HG03280 (cell line): ENCODE data around the gene FAM200B.

Experiments used
- ATAC-seq: cut with Tn5 transposase; IDR thresholded peaks from one replicate; pipeline ENCODE4 v1.9.1; 2021; ENCODE audit warnings: mild to moderate bottlenecking, moderate library complexity; ENCODE audit not compliant: unreplicated experiment

The FAM200B gene

DNA sequence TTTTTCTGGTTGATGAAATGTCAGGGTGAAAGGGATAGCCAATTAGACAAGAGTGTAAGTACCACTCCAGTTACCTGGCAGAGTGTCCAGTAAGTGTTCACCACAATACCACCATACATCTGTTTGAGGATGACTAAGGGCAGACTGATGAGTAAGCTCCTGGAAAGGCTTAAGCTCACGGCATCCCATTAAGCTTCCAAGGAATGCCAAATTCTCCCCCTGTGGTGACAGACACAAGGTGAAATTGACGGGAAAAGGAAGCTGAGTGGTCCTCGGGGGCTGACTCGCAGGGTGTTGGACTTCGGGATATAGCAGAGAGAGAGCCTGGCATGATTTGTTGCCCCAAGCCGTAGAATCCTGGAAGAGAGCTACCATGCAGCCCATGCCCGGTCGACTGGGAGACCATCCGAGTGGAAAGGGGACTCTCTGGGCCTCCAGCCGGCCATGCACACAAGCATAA, 13.6 kb downstream of the FAM200B start:
- no peak for ATAC-seq

DNA sequence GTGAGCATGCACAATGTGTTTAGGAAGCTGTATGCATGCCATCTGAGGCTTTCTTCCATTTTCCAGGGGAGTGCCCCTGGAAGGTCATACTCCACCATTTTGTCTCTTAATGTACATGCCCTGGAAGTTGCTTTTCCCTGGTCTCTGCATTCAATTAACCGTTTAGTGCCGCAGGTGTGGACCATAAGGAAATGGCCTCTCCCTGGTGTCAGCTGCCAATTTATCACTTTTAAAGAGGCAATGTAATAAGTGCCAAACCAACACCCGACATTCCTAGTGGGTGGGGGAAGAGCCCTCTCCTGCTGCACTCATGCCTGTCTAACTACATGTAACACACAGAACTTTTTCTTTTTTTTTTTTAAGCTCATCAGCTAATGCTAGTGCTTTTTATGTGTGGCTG, 14.1 kb downstream of the FAM200B start:
- no peak for ATAC-seq

DNA sequence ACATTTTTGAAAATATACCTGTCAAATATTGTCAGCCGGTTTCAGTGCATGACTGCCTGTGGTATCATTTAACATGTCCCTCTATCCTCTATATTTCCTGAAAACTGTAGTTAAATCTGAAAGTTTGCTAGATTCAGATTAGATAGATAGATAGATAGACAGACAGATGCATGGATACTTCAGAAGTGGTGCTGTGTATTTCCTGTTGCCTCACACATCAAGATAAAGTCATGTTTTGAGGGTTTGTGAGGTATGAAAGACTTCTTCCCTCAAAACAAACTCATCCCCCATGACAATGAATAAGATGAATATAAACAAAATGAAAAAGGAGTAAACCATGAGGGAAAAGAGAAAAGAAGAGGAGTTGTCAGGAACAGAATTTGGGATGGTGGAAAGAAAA, 15.2 kb downstream of the FAM200B start:
- ATAC-seq: no peak

DNA sequence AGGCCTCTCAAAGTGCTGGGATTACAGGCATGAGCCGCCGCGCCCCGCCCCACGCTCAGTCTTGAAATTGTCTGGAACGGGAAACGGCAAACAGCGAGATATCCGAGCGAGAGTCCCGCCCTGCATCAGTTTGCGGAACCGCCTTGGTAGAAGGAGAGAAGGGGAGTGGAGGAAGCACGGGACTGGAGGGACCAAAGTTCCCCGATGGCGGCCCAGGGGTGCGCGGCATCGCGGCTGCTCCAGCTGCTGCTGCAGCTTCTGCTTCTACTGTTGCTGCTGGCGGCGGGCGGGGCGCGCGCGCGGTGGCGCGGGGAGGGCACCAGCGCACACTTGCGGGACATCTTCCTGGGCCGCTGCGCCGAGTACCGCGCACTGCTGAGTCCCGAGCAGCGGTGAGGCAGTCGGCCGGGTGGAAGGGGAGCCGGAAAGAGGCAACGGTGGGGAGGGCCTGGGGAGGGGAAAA, 21.3 kb downstream of the FAM200B start, which contains the start of gene BST1:
Gene BST1 (plus strand): TSS at position 125 of the 463 bp plus-strand sequence. CDS start 80 bp downstream, at position 205.
- peak; percentile 56 for ATAC-seq

DNA sequence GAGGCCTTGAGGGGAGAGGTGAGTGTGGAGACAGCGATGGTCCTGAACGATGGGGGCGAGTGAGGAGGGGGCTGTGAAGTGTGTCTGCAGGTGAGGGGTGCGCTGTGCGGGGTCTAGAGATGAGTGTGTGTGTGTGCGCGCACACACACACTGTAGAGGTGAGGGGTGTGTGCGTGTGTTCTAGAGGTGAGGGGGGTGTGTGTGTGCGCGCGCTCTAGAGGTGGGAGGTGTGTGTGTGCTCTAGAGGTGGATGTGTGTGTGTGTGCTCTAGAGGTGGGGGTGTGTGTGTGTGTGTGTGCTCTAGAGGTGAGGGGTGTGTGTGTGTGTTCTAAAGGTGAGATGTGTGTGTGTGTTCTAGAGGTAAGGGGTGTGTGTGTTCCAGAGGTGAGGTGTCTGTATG, 21.8 kb downstream of the FAM200B start:
- no peak for ATAC-seq

DNA sequence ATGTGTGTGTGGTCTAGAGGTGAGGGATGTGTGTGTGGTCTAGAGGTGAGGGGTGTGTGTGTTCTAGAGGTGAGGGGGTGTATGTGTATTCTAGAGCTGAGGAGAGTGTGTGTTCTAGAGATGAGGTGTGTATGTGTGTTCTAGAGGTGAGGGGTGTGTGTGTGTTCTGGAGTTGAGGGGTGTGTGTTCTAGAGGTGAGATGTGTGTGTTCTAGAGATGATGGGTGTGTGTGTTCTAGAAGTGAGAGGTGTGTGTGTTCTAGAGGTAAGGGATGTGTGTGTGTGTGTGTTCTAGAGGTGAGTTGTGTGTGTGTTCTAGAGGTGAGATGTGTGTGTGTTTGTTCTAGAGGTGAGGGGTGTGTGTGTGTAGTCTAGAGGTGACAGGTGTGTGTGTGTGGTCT, 22.5 kb downstream of the FAM200B start:
- no peak for ATAC-seq

DNA sequence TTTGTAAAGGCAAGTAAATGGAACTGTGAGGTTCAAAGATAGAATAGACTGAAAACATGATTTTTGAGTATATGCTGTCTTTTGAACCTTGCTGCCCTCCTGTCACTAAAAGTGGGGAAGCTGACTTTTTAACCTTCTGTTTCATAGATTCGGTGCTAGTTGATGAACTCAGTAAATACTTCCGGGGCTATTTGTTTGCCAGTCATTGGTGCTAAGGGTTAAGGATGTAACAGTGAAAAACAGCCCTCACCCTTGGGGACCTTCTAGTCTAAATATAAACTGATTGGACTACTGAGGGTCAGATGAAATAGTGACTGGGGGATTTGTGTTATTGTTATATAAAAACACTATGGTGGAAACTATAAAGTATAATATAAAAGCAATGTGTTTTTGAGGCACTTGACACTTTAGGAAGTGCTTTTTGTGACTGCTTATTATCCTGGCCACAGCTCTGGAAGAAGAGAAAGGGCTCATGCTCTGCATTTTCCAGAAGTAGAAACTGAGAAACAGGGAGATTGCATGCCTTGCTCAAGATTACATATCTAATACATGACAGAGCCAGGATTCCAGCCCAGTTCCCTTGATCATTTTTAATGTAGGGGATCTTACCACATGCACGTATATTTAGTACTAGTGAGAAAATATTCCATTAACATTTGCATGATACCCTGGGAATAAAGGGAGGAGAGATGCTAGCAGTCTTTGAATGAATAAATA, 25.2 kb downstream of the FAM200B start:
- no peak for ATAC-seq

DNA sequence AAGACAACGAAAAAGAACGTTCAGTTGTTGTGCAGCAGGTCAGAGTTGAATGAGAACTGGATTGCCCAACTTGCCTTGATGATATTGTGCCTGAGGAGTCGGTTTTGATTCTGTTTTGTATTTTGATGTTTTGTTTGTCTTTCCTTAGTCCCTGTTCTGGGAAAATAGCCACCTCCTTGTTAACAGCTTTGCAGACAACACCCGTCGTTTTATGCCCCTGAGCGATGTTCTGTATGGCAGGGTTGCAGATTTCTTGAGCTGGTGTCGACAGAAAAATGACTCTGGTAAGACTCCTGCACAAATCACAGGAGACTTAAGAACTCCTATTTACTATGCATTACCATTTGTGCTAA, 25.7 kb downstream of the FAM200B start:
- ATAC-seq: no peak

DNA sequence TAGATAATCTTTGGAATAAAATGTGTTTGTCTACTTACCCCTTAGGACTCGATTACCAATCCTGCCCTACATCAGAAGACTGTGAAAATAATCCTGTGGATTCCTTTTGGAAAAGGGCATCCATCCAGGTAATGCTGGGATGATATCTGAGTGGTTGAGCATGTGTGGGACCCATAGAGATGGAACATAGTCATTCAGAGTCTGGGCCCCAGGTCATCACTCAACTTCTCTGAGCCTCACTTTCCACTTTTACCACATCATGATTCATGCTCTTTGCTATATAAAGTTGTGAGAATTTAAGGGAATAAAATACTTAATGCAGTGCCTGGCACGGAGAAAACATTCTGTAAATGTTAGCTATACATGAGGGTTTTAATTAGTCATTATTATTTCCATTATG, 30.1 kb downstream of the FAM200B start:
- ATAC-seq: no peak

DNA sequence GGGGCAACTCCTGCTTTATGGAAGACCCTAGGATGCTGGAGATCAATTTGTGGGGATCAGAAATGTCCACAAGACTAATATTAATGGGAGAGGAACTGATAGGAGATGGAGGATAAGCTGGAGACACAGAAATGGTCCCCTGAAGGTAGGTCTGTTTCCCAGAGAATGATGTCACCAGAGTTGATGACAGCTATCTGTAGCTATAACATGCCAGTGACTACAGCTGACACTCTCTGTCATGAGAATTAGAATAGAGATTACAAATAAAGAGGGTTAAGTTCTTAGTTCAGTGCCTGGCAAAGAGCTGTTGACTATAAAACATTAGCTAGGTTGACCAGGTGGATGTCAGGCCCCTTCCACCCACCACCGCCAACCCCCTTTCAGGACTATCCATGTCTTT, 30.6 kb downstream of the FAM200B start:
- no peak for ATAC-seq

DNA sequence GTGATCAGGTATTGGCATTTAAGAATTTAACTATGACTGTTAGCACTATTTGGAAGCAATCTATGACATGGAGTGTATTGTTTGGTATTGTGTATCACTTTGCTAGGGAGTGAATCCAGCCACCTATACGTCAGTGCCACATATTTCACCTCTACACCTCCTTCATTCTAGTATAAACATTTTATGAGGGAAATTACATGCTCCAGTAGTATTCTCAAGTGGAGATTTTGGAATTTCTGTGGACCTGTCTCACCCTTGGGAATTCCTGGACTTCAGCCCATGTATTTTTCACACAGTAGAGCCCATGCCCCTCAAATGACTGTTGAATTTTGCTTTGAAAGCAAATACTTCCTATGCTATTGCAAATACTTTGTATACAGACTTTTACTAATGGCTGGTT, 32.5 kb downstream of the FAM200B start:
- no peak for ATAC-seq

DNA sequence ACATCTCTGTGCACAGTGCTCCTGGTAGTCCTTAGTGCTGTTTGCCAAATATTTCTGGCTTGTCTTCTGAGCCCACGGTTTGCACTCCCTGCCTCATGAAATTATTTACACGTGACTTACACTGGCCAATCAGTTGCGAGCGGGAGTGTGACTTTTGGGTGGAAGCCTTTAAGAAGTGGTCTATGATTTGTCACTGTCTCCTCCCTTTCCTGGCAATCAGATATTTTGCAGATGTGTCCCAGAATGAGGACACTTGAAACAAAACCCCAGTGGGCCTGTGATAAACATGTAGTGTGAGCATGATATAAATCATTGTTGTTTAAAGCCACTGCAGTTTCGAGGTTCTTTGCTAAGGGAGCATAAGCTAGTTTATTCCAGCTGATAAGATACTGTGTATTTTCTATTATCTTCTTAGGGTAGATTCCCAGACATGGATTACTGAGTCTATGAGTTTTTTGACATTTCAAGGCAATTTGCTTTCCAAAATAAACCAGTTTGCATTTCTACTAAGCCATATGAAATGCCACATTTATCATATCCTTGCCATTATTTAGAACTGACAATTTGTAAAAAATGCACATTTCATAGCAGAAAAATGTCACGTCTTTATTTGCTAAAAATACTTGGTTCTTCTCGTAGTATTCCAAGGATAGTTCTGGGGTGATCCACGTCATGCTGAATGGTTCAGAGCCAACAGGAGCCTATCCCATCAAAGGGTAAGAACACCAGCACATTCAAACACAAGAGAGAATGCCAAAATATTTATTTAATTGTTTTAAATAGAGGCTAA, 33.2 kb downstream of the FAM200B start:
- ATAC-seq: no peak

DNA sequence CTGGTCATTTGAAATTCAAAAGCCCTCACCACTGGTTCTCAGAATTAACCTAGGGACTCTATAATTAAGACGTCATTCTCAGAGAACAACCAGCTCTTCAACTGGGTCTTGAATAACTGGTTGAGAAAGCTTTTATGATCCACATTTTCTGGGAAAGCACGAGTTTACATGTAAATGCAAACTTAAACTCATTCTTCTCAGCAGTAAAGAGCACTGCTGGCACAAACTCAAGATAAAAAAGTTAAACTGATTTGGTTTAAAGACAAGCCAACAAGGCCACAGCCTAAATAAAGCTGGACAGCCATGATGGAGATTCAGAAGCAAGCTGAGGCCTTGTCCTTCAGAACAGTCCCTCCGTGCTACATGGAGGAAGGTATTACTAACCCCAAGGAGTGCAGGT, 34.5 kb downstream of the FAM200B start:
- no peak for ATAC-seq

DNA sequence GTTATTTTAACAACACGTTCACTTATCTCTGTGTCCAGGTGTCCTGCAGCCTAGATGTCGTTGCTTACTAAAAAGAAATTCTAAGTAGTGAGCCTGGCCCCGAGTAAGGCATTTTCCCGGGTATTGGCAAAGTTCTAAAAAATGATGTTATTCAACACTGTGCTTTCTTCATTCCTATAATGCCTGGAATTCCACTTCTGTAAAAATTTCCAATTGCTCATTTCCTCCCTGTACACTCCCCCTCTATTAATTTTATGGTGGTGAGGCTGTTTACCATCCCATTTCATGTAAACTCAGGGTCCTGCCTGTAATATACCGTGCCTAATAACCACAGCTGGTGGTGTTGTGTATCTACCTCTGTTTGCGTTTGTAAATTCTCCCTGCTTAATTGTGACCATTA, 35.5 kb downstream of the FAM200B start:
- no peak for ATAC-seq

DNA sequence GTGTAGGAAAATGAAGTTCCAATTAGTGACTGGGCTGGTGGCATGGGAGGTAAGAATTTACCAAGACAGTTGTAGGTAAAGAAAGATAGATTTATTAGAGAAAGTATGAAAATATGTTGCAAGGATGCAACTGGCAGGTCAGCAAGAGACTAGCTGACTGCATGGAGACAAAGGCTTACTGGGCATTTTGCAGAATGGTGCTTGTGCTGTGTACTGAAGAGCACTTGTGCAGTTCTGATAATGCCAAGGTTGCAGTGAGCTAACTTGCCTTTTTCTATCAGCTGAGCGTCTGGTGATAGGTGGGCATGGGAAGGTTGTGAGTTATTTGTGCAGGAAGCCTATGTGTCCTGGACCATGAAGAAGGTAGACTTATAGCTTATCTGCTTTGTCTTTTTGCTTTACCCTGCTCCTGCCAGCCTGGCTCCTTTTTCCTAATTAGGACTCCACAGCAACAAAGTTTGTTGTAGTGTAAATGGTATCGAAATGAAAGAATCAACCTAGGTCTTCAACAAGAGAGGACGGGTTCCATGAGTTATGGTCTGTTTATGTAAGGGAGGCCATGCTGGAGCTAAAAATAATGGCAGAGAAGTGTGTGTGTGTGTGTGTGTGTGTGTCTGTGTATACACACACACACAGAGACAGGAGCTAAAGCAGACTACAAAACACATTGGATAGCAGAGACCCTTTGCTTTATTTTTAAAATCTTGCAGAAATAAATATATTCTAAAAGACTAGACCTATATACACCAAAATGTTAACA, 36.2 kb downstream of the FAM200B start:
- ATAC-seq: no peak

DNA sequence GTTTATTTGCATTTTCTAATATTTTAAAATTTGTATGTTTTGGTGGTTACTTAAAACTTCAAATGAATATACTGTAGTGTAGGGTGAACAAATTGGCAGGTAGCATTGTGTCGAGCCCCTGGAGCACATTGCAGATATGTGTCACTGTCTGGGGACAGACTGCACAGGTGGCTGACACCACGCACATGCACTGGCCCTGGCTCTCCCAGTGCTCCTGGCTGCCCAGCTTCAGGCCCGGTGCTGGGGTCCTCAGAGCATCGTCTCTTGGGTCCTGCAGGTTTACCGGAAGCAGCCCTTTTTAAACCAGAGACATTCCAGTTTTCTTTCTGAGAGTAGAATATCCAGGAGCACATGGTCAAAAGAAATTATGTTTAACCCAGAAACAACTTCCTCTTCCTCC, 36.8 kb downstream of the FAM200B start:
- no peak for ATAC-seq

DNA sequence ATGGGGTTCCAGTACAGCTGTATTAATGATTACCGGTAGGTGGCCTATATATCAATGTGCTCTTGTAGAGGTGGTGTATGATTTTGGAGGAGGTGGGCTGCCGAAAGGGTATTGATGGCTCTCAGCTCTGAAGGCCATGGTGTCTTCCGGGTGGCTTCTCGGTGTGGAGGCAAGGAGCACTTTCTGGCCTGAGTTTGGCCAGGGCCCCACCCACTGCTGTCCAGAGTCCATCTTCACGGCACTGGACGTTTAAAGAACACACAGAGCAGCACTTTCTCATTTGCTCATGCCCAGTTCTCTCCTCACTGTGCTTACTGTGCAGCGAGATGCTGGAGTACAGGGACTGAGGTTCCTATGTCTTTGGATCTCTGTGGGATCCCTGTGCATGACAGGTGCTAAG, 37.3 kb downstream of the FAM200B start:
- ATAC-seq: no peak

DNA sequence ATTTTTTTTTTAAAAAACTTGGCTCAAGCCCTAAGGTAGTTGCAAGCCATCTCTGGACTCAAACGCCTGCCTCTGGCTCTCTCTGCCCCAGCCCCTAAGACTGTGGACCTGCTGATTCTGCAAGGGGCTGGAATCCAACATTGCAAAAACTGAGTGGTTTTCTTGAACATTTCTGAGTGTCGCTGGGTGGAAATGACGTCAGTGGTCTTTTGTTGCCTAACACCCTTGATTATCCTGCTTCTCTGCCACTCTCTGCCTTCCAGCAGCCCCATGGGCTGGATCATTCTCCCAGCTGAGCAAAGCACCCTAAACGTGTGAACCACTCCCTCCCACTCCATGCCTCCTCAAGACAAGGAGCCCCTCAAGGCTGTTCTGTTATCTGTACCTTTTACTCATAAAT, 37.9 kb downstream of the FAM200B start:
- no peak for ATAC-seq

DNA sequence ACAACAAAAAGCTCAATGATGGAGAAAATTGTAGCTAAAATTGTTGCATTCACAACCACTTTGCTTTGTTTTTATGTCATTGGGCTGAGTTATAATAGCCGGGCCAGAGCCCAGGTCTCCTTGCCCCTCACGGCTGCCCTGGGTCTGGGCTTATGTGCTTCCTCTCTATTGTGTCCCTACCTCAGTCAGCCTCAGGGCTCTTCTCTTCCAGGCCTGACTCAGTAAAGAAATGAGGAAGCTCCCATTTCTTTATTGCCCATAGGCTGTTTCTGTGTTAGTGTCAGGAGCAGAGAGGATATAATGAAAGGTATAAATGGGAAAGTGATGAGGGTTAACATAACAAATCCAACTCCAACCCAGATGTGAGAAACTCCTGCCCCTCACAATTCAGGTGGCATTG, 39.2 kb downstream of the FAM200B start:
- no peak for ATAC-seq

DNA sequence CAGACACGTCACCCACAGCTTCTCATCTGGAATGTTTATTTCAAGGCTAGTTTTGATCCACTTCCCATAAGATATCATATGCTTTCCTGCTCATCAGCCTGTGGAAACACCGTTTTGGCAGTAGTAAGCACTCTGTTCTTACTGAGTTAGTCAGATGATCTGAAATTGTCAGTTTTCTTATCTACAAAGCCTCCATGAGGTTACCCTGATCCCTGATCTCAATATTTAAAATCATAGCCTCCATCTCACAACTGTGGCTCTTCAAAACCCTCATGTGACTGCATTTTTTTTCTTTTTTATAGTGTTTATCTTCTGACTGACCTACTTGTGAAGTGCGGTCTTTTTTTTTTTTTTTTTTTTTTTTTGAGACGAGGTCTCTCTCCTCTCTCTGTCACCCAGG, 44.0 kb downstream of the FAM200B start:
- ATAC-seq: no peak

DNA sequence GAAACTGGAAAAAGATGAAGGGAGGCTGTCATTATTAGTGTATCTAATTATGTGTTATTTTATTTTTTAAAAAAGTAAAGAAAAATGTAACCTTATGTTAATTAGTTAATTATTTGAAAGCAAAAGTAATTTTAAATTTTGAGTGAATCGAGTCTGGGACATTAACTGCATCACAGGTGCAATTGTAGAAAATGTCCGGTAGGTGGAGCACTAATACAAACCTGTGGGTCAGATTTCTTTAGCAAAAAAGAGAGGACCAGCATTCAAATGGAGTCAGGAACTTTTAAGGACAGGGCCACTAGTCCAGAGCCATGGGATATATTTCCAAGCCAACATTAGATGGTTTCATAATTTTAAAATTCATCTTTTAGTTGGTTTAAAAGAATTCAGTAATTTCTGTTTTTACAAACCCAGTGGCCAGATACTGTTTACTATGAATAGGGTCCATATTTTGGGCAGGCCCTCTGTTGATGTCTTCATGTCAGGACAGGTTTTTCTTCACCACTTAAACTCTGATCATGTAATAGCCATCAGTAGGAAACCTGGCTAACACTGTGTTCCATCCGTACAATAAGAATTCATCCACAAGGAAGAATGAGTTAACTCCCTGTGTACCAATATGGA, 48.4 kb downstream of the FAM200B start:
- ATAC-seq: peak; percentile 48
